SK-N-SH (cell line): ENCODE results near the gene RDH16. TPM values are rescaled to one million over a fixed set of nuclear protein-coding genes. Genes with fewer than 3 reads are reported as not detected.
"Not testable (repeated sequence)": the region's sequence is repeated elsewhere in the genome, so short reads cannot be mapped to it uniquely, and the experiment has no call there.

Experiments used
- CTCF ChIA-PET: fragments of 300-600, 350-600 bp; formaldehyde crosslinking; extraction: SDS; loops from one replicate; lab custom pipeline; 2021; lab: Yijun Ruan, JAX
- POLR2A ChIA-PET: fragments of 350-600 bp; sonication (Branson Sonifier 250); formaldehyde crosslinking; extraction: SDS; loops from one replicate; lab custom pipeline; 2020; ENCODE audit warnings: antibody characterized with exemption, inconsistent platforms; lab: Yijun Ruan, JAX
- DNase-seq: peaks from one replicate; pipeline ENCODE4 v3.0.0; 2012
- H2AFZ ChIP-seq: fragments of 200-600 bp; sonication (generic); 2 replicates; pipeline ENCODE4 v1.8.1; 2016; ENCODE audit warnings: antibody characterized with exemption, mild to moderate bottlenecking, low read depth
- H3F3A ChIP-seq: fragments of 200-600 bp; sonication (generic); replicated peaks from 2 replicates; pipeline ENCODE3; 2016; ENCODE audit warnings: antibody characterized with exemption, mild to moderate bottlenecking; ENCODE audit not compliant: insufficient read depth
- H3K27ac ChIP-seq, 2 experiments: fragments of 200-500 bp in 1 of 2; fragments of 200-600 bp in 1 of 2; sonication (Bioruptor generic) in 1 of 2; sonication (generic), shearing (Covaris generic) in 1 of 2; 2 replicates each; pipeline versions ENCODE4 v1.5.1 to v1.6.1; 2014 to 2016; ENCODE audit warnings: low read depth in 2 of 2, inconsistent platforms in 1 of 2, low read length in 1 of 2, mild to moderate bottlenecking in 1 of 2, mixed read lengths in 1 of 2
- H3K27me3 ChIP-seq: fragments of 200-600 bp; sonication (generic), shearing (Covaris generic); 2 replicates; pipeline ENCODE4 v1.6.1; 2016; ENCODE audit warnings: mixed run types; ENCODE audit not compliant: insufficient read depth
- H3K36me3 ChIP-seq, 2 experiments: fragments of 200-500 bp in 1 of 2; fragments of 200-600 bp in 1 of 2; sonication (Bioruptor generic) in 1 of 2; sonication (generic) in 1 of 2; replicated peaks in 1 of 2; 2 replicates each; pipeline versions ENCODE3 to v1.5.1; 2014 to 2016; ENCODE audit warnings: low read length in 1 of 2, mild to moderate bottlenecking in 1 of 2; ENCODE audit not compliant: insufficient read depth in 2 of 2, control insufficient read depth in 1 of 2
- H3K4me1 ChIP-seq, 2 experiments: fragments of 200-500 bp in 1 of 2; fragments of 200-600 bp in 1 of 2; sonication (Bioruptor generic) in 1 of 2; sonication (generic), shearing (Covaris generic) in 1 of 2; 2 replicates each; pipeline versions ENCODE4 v1.5.1 to v1.6.1; 2014 to 2016; ENCODE audit warnings: low read depth in 1 of 2, low read length in 1 of 2, mixed run types in 1 of 2; ENCODE audit not compliant: insufficient read depth in 2 of 2, control insufficient read depth in 1 of 2
- H3K4me2 ChIP-seq: fragments of 200-600 bp; sonication (generic), shearing (Covaris generic); 2 replicates; pipeline ENCODE4 v1.6.1; 2017; ENCODE audit warnings: mixed run types
- H3K4me3 ChIP-seq, 2 experiments: fragments of 200-500 bp in 1 of 2; fragments of 200-600 bp in 1 of 2; sonication (Bioruptor generic) in 1 of 2; sonication (generic), shearing (Covaris generic) in 1 of 2; 2 replicates each; pipeline versions ENCODE4 v1.5.1 to v1.8.1; 2014 to 2016; ENCODE audit warnings: low read depth in 2 of 2, inconsistent platforms in 1 of 2, low read length in 1 of 2, mild to moderate bottlenecking in 1 of 2, mixed read lengths in 1 of 2, moderate library complexity in 1 of 2
- H3K79me2 ChIP-seq: fragments of 200-600 bp; sonication (generic); 2 replicates; pipeline ENCODE4 v1.8.1; 2017; ENCODE audit warnings: mild to moderate bottlenecking; ENCODE audit not compliant: insufficient read depth
- H3K9ac ChIP-seq: fragments of 200-600 bp; sonication (generic); 2 replicates; pipeline ENCODE4 v1.6.1; 2017; ENCODE audit warnings: mixed run types
- H3K9me2 ChIP-seq: fragments of 200-600 bp; sonication (generic); 2 replicates; pipeline ENCODE4 v1.6.1; 2017; ENCODE audit warnings: mixed run types
- H3K9me3 ChIP-seq: fragments of 200-600 bp; sonication (generic); 2 replicates; pipeline ENCODE4 v1.6.1; 2017; ENCODE audit warnings: mixed run types, mild to moderate bottlenecking, moderate library complexity
- H4K20me1 ChIP-seq: fragments of 200-600 bp; sonication (generic); 2 replicates; pipeline ENCODE4 v1.6.1; 2017; ENCODE audit warnings: mild to moderate bottlenecking, mixed run types; ENCODE audit not compliant: insufficient read depth
- CHD2 ChIP-seq: fragments of 150-350 bp; IDR thresholded peaks from 2 replicates; pipeline ENCODE4 v1.6.1; 2018; ENCODE audit warnings: low read length; ENCODE audit not compliant: partially characterized antibody
- EP300 ChIP-seq, 2 experiments: IDR thresholded peaks; 2 replicates each; pipeline versions ENCODE4 v1.4.0 to v1.6.1; 2012; ENCODE audit warnings: borderline replicate concordance in 1 of 2, low read depth in 1 of 2, low read length in 1 of 2
- EZH2phosphoT487 ChIP-seq: fragments of 200-600 bp; sonication (generic); IDR thresholded peaks from 2 replicates; pipeline ENCODE4 v1.6.1; 2017; ENCODE audit warnings: low read depth, mixed run types, mild to moderate bottlenecking, antibody characterized with exemption, moderate library complexity, borderline replicate concordance
- FOXM1 ChIP-seq: IDR thresholded peaks from 2 replicates; pipeline ENCODE4 v1.4.0; 2012; ENCODE audit warnings: low read depth, mild to moderate bottlenecking
- GABPA ChIP-seq: IDR thresholded peaks from 2 replicates; pipeline ENCODE4 v1.4.0; 2012; ENCODE audit warnings: low read depth, mild to moderate bottlenecking
- MEF2A ChIP-seq: IDR thresholded peaks from 2 replicates; pipeline ENCODE4 v1.4.0; 2012; ENCODE audit warnings: low read depth, borderline replicate concordance
- NFIC ChIP-seq: IDR thresholded peaks from 2 replicates; pipeline ENCODE4 v1.4.0; 2012; ENCODE audit warnings: borderline replicate concordance
- NRF1 ChIP-seq: IDR thresholded peaks from 2 replicates; pipeline ENCODE4 v1.6.1; 2012; ENCODE audit warnings: low read depth, mild to moderate bottlenecking, low read length
- POLR2AphosphoS5 ChIP-seq: IDR thresholded peaks from 2 replicates; pipeline ENCODE4 v1.6.1; 2012; ENCODE audit warnings: low read depth, low read length
- RCOR1 ChIP-seq: fragments of 150-350 bp; IDR thresholded peaks from 2 replicates; pipeline ENCODE4 v1.6.1; 2017; ENCODE audit warnings: antibody characterized with exemption, low read length
- RFX5 ChIP-seq: IDR thresholded peaks from 2 replicates; pipeline ENCODE4 v1.6.1; 2012; ENCODE audit warnings: mild to moderate bottlenecking, improper control_type of control experiment, low read length
- RXRA ChIP-seq: IDR thresholded peaks from 2 replicates; pipeline ENCODE4 v1.4.0; 2012; ENCODE audit warnings: low read depth, mild to moderate bottlenecking, borderline replicate concordance
- SIN3A ChIP-seq: IDR thresholded peaks from 2 replicates; pipeline ENCODE4 v1.6.1; 2012; ENCODE audit warnings: low read depth, mild to moderate bottlenecking, low read length, moderate library complexity, borderline replicate concordance
- TCF12 ChIP-seq: IDR thresholded peaks from 2 replicates; pipeline ENCODE4 v1.4.0; 2012
- TEAD4 ChIP-seq: IDR thresholded peaks from 2 replicates; pipeline ENCODE4 v1.4.0; 2012; ENCODE audit warnings: mild to moderate bottlenecking, borderline replicate concordance; ENCODE audit not compliant: insufficient read depth
- YY1 ChIP-seq: IDR thresholded peaks from 2 replicates; pipeline ENCODE4 v1.4.0; 2012; ENCODE audit warnings: low read depth, mild to moderate bottlenecking
- WGBS: methylation state at CpG from one replicate; pipeline ENCODE4 v1.1.6; 2017; ENCODE audit warnings: low lambda C conversion rate; 5-methylcytosine and 5-hydroxymethylcytosine counted together
- polyA plus RNA-seq, 3 experiments: library from polyadenylated mRNA; depleted of rRNA; stranded (reverse); fragments of >200 nt; gene quantifications; 2 replicates each; pipeline ENCODE4 v1.2.3, GENCODE V29; 2012
- TF ChIP-seq, protein P1 (sequence below): IDR thresholded peaks from 2 replicates; pipeline ENCODE4 v1.4.0; 2012; ENCODE audit warnings: low read depth
- TF ChIP-seq, protein P2 (sequence below): fragments of 150-350 bp; IDR thresholded peaks from 2 replicates; pipeline ENCODE4 v1.6.1; 2017; ENCODE audit warnings: antibody characterized with exemption, low read length, low read depth, borderline replicate concordance
- TF ChIP-seq, protein P3 (sequence below): IDR thresholded peaks from 2 replicates; pipeline ENCODE4 v1.4.0; 2012; ENCODE audit warnings: low read depth, borderline replicate concordance

The RDH16 gene
- polyA plus RNA-seq, 1 of the 3 experiments (the other 2 are of a cell fraction): 0.12 TPM

DNA sequence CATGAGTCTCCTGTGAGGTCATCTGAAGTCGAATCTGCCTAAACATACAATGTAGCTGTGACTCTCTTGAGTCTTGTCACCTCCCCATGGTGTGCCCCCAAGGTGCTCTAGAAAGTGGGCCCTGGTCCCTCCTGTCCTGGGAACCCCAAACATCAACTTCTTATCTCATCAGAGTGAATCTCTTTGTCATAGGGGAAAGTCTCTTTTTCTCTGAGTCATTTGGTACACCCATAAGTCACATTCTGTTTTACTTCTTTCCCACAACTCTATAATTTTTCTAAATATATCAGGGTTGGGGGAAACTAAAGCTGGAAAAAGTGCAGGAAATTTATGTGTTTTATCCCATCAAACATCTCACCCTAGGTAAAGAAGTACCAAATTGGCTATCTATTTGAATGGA lies 36.1 kb downstream of the RDH16 start:
- no peak overlapping the region for H3K4me3 ChIP-seq
- ChIA-PET POLR2A (no interaction called here), CTCF (interaction anchor here (0.5 kb wide), 1 partner anchor 235 kb away, joined by 3 read pairs; no protein-coding TSS in a partner anchor)
- no peaks in the 10 kb centered on the region for H4K20me1 ChIP-seq
- H3K9ac ChIP-seq: no peak overlapping the region
- H3F3A ChIP-seq: no peaks in the 10 kb centered on the region
- H2AFZ ChIP-seq: no peak overlapping the region
- H3K9me3 ChIP-seq: no peaks in the 10 kb centered on the region
- no peaks in the 10 kb centered on the region for H3K36me3 ChIP-seq
- no peaks in the 10 kb centered on the region for H3K9me2 ChIP-seq
- no peak for DNase-seq
- no peaks in the 10 kb centered on the region for H3K4me1 ChIP-seq
- no peak overlapping the region for H3K27ac ChIP-seq
- TF ChIP-seq NRF1 (no peak), YY1 (no peak), FOXM1 (no peak), MEF2A (no peak), TCF12 (no peak), GABPA (no peak), RCOR1 (no peak), EP300 (IDR thresholded peaks at IDR 0.05; ENCODE audit: borderline replicate concordance in 1 of 2, low read depth in 1 of 2, low read length in 1 of 2) (no peak), NFIC (no peak), TEAD4 (no peak), RFX5 (no peak), SIN3A (no peak), POLR2AphosphoS5 (no peak), EZH2phosphoT487 (no peak), CHD2 (no peak), RXRA (no peak)
- TF ChIP-seq, protein P1, sequence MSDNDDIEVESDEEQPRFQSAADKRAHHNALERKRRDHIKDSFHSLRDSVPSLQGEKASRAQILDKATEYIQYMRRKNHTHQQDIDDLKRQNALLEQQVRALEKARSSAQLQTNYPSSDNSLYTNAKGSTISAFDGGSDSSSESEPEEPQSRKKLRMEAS: no peak
- TF ChIP-seq, protein P2, sequence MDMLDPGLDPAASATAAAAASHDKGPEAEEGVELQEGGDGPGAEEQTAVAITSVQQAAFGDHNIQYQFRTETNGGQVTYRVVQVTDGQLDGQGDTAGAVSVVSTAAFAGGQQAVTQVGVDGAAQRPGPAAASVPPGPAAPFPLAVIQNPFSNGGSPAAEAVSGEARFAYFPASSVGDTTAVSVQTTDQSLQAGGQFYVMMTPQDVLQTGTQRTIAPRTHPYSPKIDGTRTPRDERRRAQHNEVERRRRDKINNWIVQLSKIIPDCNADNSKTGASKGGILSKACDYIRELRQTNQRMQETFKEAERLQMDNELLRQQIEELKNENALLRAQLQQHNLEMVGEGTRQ: no peak
- TF ChIP-seq, protein P3, sequence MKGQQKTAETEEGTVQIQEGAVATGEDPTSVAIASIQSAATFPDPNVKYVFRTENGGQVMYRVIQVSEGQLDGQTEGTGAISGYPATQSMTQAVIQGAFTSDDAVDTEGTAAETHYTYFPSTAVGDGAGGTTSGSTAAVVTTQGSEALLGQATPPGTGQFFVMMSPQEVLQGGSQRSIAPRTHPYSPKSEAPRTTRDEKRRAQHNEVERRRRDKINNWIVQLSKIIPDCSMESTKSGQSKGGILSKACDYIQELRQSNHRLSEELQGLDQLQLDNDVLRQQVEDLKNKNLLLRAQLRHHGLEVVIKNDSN: no peak
- H3K27me3 ChIP-seq: no peaks in the 10 kb centered on the region; the same call in 1 of the 2 replicates
- 0% methylated on average over 1 of the region's 1 CpG for WGBS
- H3K4me2 ChIP-seq: no peak overlapping the region
- H3K79me2 ChIP-seq: no peaks in the 10 kb centered on the region

- H3K27me3 ChIP-seq, H3K9me2 ChIP-seq, H3K9me3 ChIP-seq, H3K79me2 ChIP-seq, DNase-seq, H3K36me3 ChIP-seq, H3K9ac ChIP-seq, H3K27ac ChIP-seq, H3K4me2 ChIP-seq, H3K4me1 ChIP-seq, H4K20me1 ChIP-seq, H3K4me3 ChIP-seq, H3F3A ChIP-seq, CTCF ChIA-PET, POLR2A ChIA-PET, H2AFZ ChIP-seq: not testable (repeated sequence)
- 50% methylated on average over 3 of the region's 3 CpGs for WGBS
Measured at GRCh38 chr12:56918139-56918538, 39.3 kb downstream of the RDH16 start.
